ENCODE data around the gene GCNT2. TPM values are rescaled to one million over a fixed set of nuclear protein-coding genes. Genes with fewer than 3 reads are reported as not detected.
"Not testable (repeated sequence)": the region's sequence is repeated elsewhere in the genome, so short reads cannot be mapped to it uniquely, and the experiment has no call there.

Gene GCNT2
- total RNA-seq, 1 donor from 2014 or later, result 71.1 TPM

DNA sequence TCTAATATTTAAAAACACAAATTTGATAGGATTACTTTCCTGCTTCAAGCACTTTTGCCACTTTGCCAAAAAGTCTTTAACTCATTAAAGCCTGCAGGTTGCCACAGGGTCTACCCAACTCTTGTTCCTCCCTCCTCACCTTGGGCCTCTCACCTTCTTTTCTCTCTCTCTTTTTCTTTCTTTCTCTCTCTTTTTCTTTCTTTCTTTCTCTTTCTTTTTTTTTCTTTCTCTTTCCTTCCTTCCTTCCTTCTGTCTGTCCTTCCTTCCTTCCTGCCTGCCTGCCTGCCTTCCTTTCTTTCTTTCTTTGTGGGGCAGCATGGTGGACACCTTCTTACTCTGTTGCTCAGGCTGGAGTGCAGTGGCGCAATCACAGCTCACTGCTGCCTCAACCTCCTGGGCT lies 123.1 kb downstream of the GCNT2 start:
- H3K27me3 Mint-ChIP-seq (ENCODE audit: unreplicated experiment), result peaks cover 2% of the 10 kb centered on the region
- H3K27ac Mint-ChIP-seq (ENCODE audit: unreplicated experiment), result no peak overlapping the region
- no peak for DNase-seq (ENCODE audit: low spot score)
- TF ChIP-seq, protein P1, sequence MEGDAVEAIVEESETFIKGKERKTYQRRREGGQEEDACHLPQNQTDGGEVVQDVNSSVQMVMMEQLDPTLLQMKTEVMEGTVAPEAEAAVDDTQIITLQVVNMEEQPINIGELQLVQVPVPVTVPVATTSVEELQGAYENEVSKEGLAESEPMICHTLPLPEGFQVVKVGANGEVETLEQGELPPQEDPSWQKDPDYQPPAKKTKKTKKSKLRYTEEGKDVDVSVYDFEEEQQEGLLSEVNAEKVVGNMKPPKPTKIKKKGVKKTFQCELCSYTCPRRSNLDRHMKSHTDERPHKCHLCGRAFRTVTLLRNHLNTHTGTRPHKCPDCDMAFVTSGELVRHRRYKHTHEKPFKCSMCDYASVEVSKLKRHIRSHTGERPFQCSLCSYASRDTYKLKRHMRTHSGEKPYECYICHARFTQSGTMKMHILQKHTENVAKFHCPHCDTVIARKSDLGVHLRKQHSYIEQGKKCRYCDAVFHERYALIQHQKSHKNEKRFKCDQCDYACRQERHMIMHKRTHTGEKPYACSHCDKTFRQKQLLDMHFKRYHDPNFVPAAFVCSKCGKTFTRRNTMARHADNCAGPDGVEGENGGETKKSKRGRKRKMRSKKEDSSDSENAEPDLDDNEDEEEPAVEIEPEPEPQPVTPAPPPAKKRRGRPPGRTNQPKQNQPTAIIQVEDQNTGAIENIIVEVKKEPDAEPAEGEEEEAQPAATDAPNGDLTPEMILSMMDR (IDR thresholded peaks at IDR 0.05; ENCODE audit: unreplicated experiment), result no peak
- peaks cover 14% of the 10 kb centered on the region for H3K4me1 Mint-ChIP-seq (ENCODE audit: unreplicated experiment)
- H3K4me3 Mint-ChIP-seq (ENCODE audit: unreplicated experiment), result no peak overlapping the region
- peaks cover 17% of the 10 kb centered on the region for H3K36me3 Mint-ChIP-seq (ENCODE audit: low read depth, unreplicated experiment)
- H3K9me3 Mint-ChIP-seq (ENCODE audit: unreplicated experiment), result no peaks in the 10 kb centered on the region

DNA sequence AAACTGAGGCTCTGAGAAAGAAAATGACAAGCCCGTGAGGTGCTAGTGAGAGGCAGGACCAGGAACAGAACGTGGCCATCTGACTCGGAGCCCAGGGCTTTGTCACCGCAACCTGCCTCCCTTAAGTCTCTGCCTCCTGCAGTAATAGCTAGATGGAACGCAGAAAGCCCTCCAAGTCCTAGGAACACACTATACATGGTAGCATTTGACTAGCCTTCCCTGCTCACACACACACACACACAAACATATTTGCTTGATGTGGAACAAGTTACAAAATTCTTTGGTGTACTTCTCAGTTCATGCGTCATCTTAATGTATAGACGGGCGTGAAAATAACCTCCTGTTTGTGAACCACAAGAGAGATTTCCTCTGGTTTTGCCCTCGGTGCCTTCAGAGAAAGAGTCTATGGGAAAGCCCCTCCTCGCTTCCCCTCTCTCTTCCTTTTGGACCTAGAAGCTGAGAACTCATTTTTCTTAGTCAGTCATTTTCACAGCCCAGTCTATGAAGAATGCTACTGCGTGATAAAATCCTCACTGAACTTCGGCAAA lies 134.4 kb downstream of the GCNT2 start:
- Mint-ChIP-seq H3K4me1 (ENCODE audit: unreplicated experiment) (peaks cover 7% of the 10 kb centered on the region), H3K27me3 (ENCODE audit: unreplicated experiment) (peaks cover 9% of the 10 kb centered on the region), H3K4me3 (ENCODE audit: unreplicated experiment) (no peak overlapping the region), H3K36me3 (ENCODE audit: low read depth, unreplicated experiment) (peaks cover 1% of the 10 kb centered on the region), H3K9me3 (ENCODE audit: unreplicated experiment) (no peaks in the 10 kb centered on the region), H3K27ac (ENCODE audit: unreplicated experiment) (no peak overlapping the region)
- TF ChIP-seq, protein P1 (IDR thresholded peaks at IDR 0.05; ENCODE audit: unreplicated experiment), result no peak
- DNase-seq (ENCODE audit: low spot score), result no peak

DNA sequence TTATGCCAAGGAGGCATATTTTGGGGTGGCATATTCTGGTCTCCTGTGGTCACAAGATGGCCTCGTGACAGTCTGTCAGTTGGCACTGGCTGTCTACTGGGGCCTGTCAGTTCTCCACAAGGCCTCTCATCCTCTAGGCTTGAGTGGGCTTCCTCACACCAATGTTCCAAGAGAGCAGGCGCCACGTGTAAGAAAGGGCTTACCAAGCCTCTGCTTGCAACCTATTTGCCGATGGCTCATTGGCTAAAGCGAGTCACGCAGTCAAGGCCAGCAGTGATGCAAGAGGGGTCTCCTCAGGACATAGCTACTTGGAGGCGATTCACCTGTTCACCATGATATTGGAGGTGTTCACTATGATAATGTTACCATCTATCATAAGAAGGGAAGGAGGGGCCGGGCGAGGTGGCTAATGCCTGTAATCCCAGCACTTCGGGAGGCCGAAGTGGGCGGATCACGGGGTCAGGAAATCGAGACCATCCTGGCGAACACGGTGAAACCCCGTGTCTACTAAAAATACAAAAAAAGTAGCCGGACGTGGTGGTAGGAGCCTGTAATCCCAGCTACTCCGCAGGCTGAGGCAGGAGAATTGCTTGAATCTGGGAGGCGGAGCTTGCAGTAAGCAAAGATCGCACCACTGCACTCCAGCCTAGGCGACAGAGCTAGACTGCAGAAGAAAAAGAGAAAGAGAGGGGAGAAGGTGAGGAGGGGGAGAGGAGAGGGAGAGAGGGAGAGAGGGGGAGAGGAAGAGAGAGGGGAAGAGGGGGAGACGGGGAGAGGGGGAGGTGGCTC lies 138.0 kb downstream of the GCNT2 start:
- H3K4me3 Mint-ChIP-seq (ENCODE audit: unreplicated experiment), result peak overlapping the region; percentile 59
- DNase-seq (ENCODE audit: low spot score), result no peak
- peaks cover 12% of the 10 kb centered on the region for H3K27me3 Mint-ChIP-seq (ENCODE audit: unreplicated experiment)
- H3K36me3 Mint-ChIP-seq (ENCODE audit: low read depth, unreplicated experiment), result peaks cover 3% of the 10 kb centered on the region
- H3K9me3 Mint-ChIP-seq (ENCODE audit: unreplicated experiment), result no peaks in the 10 kb centered on the region
- TF ChIP-seq, protein P1 (IDR thresholded peaks at IDR 0.05; ENCODE audit: unreplicated experiment), result no peak
- H3K27ac Mint-ChIP-seq (ENCODE audit: unreplicated experiment), result no peak overlapping the region
- H3K4me1 Mint-ChIP-seq (ENCODE audit: unreplicated experiment), result peaks cover 7% of the 10 kb centered on the region

DNA sequence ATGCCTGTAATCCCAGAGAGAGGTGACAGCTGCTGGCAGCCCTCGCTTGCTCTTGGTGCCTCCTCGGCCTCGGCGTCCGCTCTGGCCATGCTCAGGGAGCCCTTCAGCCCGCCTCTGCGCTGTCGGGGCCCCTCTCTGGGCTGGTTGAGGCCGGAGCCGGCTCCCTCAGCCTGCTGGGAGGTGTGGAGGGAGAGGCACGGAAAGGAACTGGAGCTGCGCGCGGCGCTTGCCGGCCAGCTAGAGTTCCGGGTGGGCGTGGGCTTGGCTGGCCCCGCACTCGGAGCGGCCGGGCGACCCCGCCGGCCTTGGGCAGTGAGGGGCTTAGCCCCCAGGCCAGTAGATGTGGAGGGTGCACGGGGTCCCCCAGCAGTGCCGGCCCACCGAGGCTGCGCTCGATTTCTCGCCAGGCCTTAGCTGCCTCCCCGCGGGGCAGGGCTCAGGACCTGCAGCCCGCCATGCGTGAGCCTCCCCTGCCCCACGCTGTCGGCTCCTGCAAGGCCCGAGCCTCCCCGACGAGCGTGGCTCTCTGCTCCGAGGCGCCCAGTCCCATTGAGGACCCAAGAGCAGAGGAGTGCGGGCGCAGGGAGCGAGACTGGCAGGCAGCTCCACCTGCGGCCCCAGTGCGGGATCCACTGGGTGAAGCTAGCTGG lies 138.7 kb downstream of the GCNT2 start:
- peak; percentile 46 for DNase-seq (ENCODE audit: low spot score)
- Mint-ChIP-seq H3K27ac (ENCODE audit: unreplicated experiment) (no peak overlapping the region), H3K4me3 (ENCODE audit: unreplicated experiment) (peak overlapping the region; percentile 59)

DNA sequence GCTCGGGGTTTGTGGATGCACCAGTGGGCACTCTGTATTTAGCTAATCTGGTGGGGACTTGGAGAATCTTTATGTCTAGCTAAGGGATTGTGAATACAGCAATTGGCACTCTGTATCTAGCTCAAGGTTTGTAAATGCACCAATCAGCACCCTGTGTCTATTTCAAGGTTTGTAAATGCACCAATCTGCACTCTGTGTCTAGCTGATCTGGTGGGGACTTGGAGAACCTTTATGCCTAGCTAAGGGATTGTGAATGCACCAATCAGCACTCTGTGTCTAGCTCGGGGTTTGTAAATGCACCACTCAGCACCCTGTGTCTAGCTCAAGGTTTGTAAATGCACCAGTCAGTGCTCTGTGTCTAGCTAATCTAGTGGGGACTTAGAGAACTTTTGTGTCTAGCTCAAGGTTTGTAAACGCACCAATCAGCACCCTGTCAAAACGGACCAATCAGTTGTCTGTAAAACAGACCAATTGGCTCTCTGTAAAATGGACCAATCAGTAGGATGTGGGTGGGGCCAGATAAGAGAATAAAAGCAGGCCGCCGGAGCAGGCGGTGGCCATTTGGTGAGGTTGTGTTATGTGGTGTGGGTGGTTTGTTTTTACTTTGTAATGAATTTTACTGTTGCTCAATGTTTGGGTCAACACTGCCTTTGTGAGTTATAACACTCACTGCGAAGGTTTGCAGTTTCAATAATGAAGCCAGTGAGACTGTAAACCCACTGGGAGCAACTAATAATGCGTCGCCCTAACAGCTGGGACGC lies 139.5 kb downstream of the GCNT2 start:
- Mint-ChIP-seq H3K27me3 (ENCODE audit: unreplicated experiment) (peaks cover 12% of the 10 kb centered on the region), H3K4me3 (ENCODE audit: unreplicated experiment) (peak overlapping the region; percentile 67)
- not testable (repeated sequence) for H3K27ac Mint-ChIP-seq (ENCODE audit: unreplicated experiment); DNase-seq (ENCODE audit: low spot score); H3K9me3 Mint-ChIP-seq (ENCODE audit: unreplicated experiment); H3K36me3 Mint-ChIP-seq (ENCODE audit: low read depth, unreplicated experiment); H3K4me1 Mint-ChIP-seq (ENCODE audit: unreplicated experiment)

More for the DNA sequence above, 138.7 kb downstream of the GCNT2 start:
- Mint-ChIP-seq H3K36me3 (ENCODE audit: low read depth, unreplicated experiment) (peaks cover 3% of the 10 kb centered on the region), H3K9me3 (ENCODE audit: unreplicated experiment) (no peaks in the 10 kb centered on the region), H3K4me1 (ENCODE audit: unreplicated experiment) (peaks cover 7% of the 10 kb centered on the region), H3K27me3 (ENCODE audit: unreplicated experiment) (peaks cover 12% of the 10 kb centered on the region)
- TF ChIP-seq, protein P1 (IDR thresholded peaks at IDR 0.05; ENCODE audit: unreplicated experiment), result no peak

Data from endothelial cell (in vitro differentiated cells).